22Rv1 (cell line): ENCODE results near the gene SLC8A3.

Experiments
- CTCF ChIP-seq: fragments of 450-650 bp; IDR thresholded peaks from 2 replicates; pipeline ENCODE4 v1.5.1; 2017; ENCODE audit warnings: mild to moderate bottlenecking
- ZFX ChIP-seq: fragments of 450-650 bp; IDR thresholded peaks from 2 replicates; pipeline ENCODE4 v1.6.1; 2017; ENCODE audit warnings: antibody characterized with exemption, borderline replicate concordance

- no peak for TF ChIP-seq CTCF
- no peak for TF ChIP-seq ZFX
Observed at GRCh38 chr14:70148911-70149595, 39.7 kb downstream of the SLC8A3 start.
